Central memory CD8-positive, alpha-beta T cell (primary cell): ENCODE measurements around the gene HTR3D.
A peak's percentile ranks its signal among the peaks of the same experiment; 100 is the strongest.
"Not testable (repeated sequence)": the region's sequence is repeated elsewhere in the genome, so short reads cannot be mapped to it uniquely, and the experiment has no call there.

ENCODE experiments used
- ATAC-seq: fragments of 150-1000 bp; cut with Tn5 transposase; replicated peaks from 2 replicates; pipeline ENCODE4 v1.10.0; 2022; ENCODE audit warnings: mild to moderate bottlenecking, moderate FRiP score, moderate number of reproducible peaks; ENCODE audit not compliant: poor library complexity, severe bottlenecking; ENCODE audit errors: extremely low read depth
- DNase-seq, 2 donors: peaks; one replicate each; pipeline ENCODE4 v3.0.0; 2021; ENCODE audit warnings: low spot score in 2 of 2
- H3K27ac Mint-ChIP-seq: one replicate; pipeline ENCODE4 v1.8.0; 2022; ENCODE audit warnings: low read depth, mild to moderate bottlenecking, moderate library complexity, mixed read lengths
- H3K27me3 Mint-ChIP-seq: one replicate; pipeline ENCODE4 v1.8.0; 2022; ENCODE audit warnings: mixed read lengths
- H3K36me3 Mint-ChIP-seq: one replicate; pipeline ENCODE4 v1.8.0; 2022; ENCODE audit warnings: mild to moderate bottlenecking, moderate library complexity, mixed read lengths; ENCODE audit not compliant: insufficient read depth
- H3K4me1 Mint-ChIP-seq: one replicate; pipeline ENCODE4 v1.8.0; 2022; ENCODE audit warnings: mixed read lengths
- H3K4me3 Mint-ChIP-seq: one replicate; pipeline ENCODE4 v1.8.0; 2022; ENCODE audit warnings: mild to moderate bottlenecking, moderate library complexity, mixed read lengths
- H3K9me3 Mint-ChIP-seq: one replicate; pipeline ENCODE4 v1.8.0; 2022; ENCODE audit warnings: mixed read lengths

Gene HTR3D

GRCh38 chr3:184022323-184022722, 9.2 kb upstream of the HTR3D start:
- no peaks in the 10 kb centered on the region for H3K9me3 Mint-ChIP-seq
- peaks cover 25% of the 10 kb centered on the region for H3K27me3 Mint-ChIP-seq
- no peak overlapping the region for H3K4me3 Mint-ChIP-seq
- ATAC-seq, result no peak
- peaks cover 10% of the 10 kb centered on the region for H3K36me3 Mint-ChIP-seq
- no peak overlapping the region for H3K27ac Mint-ChIP-seq
- peaks cover 8% of the 10 kb centered on the region for H3K4me1 Mint-ChIP-seq
- DNase-seq, result no peak

GRCh38 chr3:184025256-184025655, 6.3 kb upstream of the HTR3D start:
- not testable (repeated sequence) for H3K4me3 Mint-ChIP-seq, ATAC-seq, H3K27ac Mint-ChIP-seq, H3K36me3 Mint-ChIP-seq, H3K4me1 Mint-ChIP-seq, DNase-seq, H3K9me3 Mint-ChIP-seq
- peaks cover 24% of the 10 kb centered on the region for H3K27me3 Mint-ChIP-seq

- ATAC-seq, DNase-seq, H3K36me3 Mint-ChIP-seq, H3K27ac Mint-ChIP-seq, H3K4me1 Mint-ChIP-seq, H3K4me3 Mint-ChIP-seq, H3K9me3 Mint-ChIP-seq: not testable (repeated sequence)
- peaks cover 14% of the 10 kb centered on the region for H3K27me3 Mint-ChIP-seq
Observed at GRCh38 chr3:184028275-184028890, 3.2 kb upstream of the HTR3D start.

- peaks cover 18% of the 10 kb centered on the region for H3K27me3 Mint-ChIP-seq
- ATAC-seq (no peak), DNase-seq (no peak)
- H3K36me3 Mint-ChIP-seq, result no peaks in the 10 kb centered on the region
- H3K4me3 Mint-ChIP-seq, result no peak overlapping the region
- H3K4me1 Mint-ChIP-seq, result no peaks in the 10 kb centered on the region
- no peaks in the 10 kb centered on the region for H3K9me3 Mint-ChIP-seq
- no peak overlapping the region for H3K27ac Mint-ChIP-seq
Observed at GRCh38 chr3:184029443-184029842, 2.1 kb upstream of the HTR3D start.

GRCh38 chr3:184030536-184030935, 1.0 kb upstream of the HTR3D start:
- DNase-seq, result no peak
- Mint-ChIP-seq H3K27me3 (peaks cover 20% of the 10 kb centered on the region), H3K4me1 (no peaks in the 10 kb centered on the region), H3K9me3 (no peaks in the 10 kb centered on the region), H3K36me3 (no peaks in the 10 kb centered on the region), H3K27ac (no peak overlapping the region), H3K4me3 (no peak overlapping the region)
- no peak for ATAC-seq

- no peak overlapping the region for H3K27ac Mint-ChIP-seq
- H3K4me1 Mint-ChIP-seq, result no peaks in the 10 kb centered on the region
- peaks cover 18% of the 10 kb centered on the region for H3K27me3 Mint-ChIP-seq
- peaks cover 2% of the 10 kb centered on the region for H3K36me3 Mint-ChIP-seq
- DNase-seq, result no peak
- ATAC-seq, result no peak
- H3K9me3 Mint-ChIP-seq, result no peaks in the 10 kb centered on the region
- H3K4me3 Mint-ChIP-seq, result no peak overlapping the region
Observed at GRCh38 chr3:184037816-184038215, 6.3 kb downstream of the HTR3D start.

- not testable (repeated sequence) for H3K4me1 Mint-ChIP-seq, H3K27ac Mint-ChIP-seq, DNase-seq, H3K36me3 Mint-ChIP-seq, H3K9me3 Mint-ChIP-seq, H3K4me3 Mint-ChIP-seq, ATAC-seq
- peaks cover 13% of the 10 kb centered on the region for H3K27me3 Mint-ChIP-seq
Observed at GRCh38 chr3:184038307-184038706, 6.8 kb downstream of the HTR3D start.

- no peak for DNase-seq
- Mint-ChIP-seq H3K36me3 (peaks cover 2% of the 10 kb centered on the region), H3K4me3 (no peak overlapping the region), H3K27me3 (peaks cover 2% of the 10 kb centered on the region), H3K4me1 (no peaks in the 10 kb centered on the region), H3K27ac (no peak overlapping the region), H3K9me3 (no peaks in the 10 kb centered on the region)
- ATAC-seq, result no peak
Observed at GRCh38 chr3:184039414-184039813, 7.9 kb downstream of the HTR3D start.

GRCh38 chr3:184040010-184040409, 8.5 kb downstream of the HTR3D start:
- no peak for DNase-seq
- peaks cover 2% of the 10 kb centered on the region for H3K36me3 Mint-ChIP-seq
- no peak overlapping the region for H3K4me3 Mint-ChIP-seq
- H3K9me3 Mint-ChIP-seq, result no peaks in the 10 kb centered on the region
- no peak overlapping the region for H3K27ac Mint-ChIP-seq
- no peaks in the 10 kb centered on the region for H3K27me3 Mint-ChIP-seq
- ATAC-seq, result no peak
- H3K4me1 Mint-ChIP-seq, result no peaks in the 10 kb centered on the region

- no peaks in the 10 kb centered on the region for H3K9me3 Mint-ChIP-seq
- H3K4me1 Mint-ChIP-seq, result no peaks in the 10 kb centered on the region
- no peaks in the 10 kb centered on the region for H3K27me3 Mint-ChIP-seq
- no peak overlapping the region for H3K27ac Mint-ChIP-seq
- DNase-seq (no peak), ATAC-seq (no peak)
- no peaks in the 10 kb centered on the region for H3K36me3 Mint-ChIP-seq
- no peak overlapping the region for H3K4me3 Mint-ChIP-seq
Observed at GRCh38 chr3:184042617-184043016, 11.1 kb downstream of the HTR3D start.

GRCh38 chr3:184045995-184046394, 14.5 kb downstream of the HTR3D start:
- DNase-seq, result no peak
- no peaks in the 10 kb centered on the region for H3K36me3 Mint-ChIP-seq
- no peaks in the 10 kb centered on the region for H3K4me1 Mint-ChIP-seq
- H3K9me3 Mint-ChIP-seq, result no peaks in the 10 kb centered on the region
- no peak for ATAC-seq
- H3K27ac Mint-ChIP-seq, result no peak overlapping the region
- H3K27me3 Mint-ChIP-seq, result no peaks in the 10 kb centered on the region
- H3K4me3 Mint-ChIP-seq, result no peak overlapping the region

GRCh38 chr3:184050217-184050847, 18.8 kb downstream of the HTR3D start:
- Mint-ChIP-seq H3K36me3 (no peaks in the 10 kb centered on the region), H3K27me3 (peaks cover 15% of the 10 kb centered on the region), H3K27ac (peak overlapping the region; percentile 19), H3K9me3 (no peaks in the 10 kb centered on the region), H3K4me1 (no peaks in the 10 kb centered on the region), H3K4me3 (no peak overlapping the region)
- DNase-seq, result no peak
- no peak for ATAC-seq

- Mint-ChIP-seq H3K4me3 (no peak within 1 kb of the TSS), H3K9me3 (no peaks in the 10 kb centered on the region)
- no peak for ATAC-seq
Observed at GRCh38 chr3:184052767-184053166, 21.2 kb downstream of the HTR3D start, which contains the start of gene HTR3C. HTR3C (plus strand) TSS chr3:184053047; CDS start chr3:184053081, 34 bp downstream.

More at GRCh38 chr3:184052767-184053166, 21.2 kb downstream of the HTR3D start, which contains the start of gene HTR3C:
- Mint-ChIP-seq H3K27ac (no peak within 1 kb of the TSS), H3K27me3 (peaks cover 26% of the 10 kb centered on the region), H3K36me3 (no peaks in the 10 kb centered on the region), H3K4me1 (no peaks in the 10 kb centered on the region)
- no peak for DNase-seq
